Gastrocnemius medialis (tissue), 4 donors: ENCODE data around the gene NPEPL1.

Experiments
- POLR2A ChIP-seq, 2 donors: fragments of 450-650 bp; IDR thresholded peaks; one replicate each; pipeline ENCODE4 v1.6.1; 2017; ENCODE audit warnings: antibody characterized with exemption in 2 of 2, mild to moderate bottlenecking in 2 of 2, moderate library complexity in 2 of 2
- TF ChIP-seq, protein P1 (sequence below), 5 experiments: fragments of 450-650 bp in 3 of 5; fragments of 200-600 bp in 2 of 5; sonication (generic) in 2 of 5; IDR thresholded peaks in 4 of 5; conservative IDR thresholded peaks in 1 of 5; 1 replicate in 4 of 5; 2 replicates in 1 of 5; pipeline ENCODE4 v1.5.1; 2016 to 2019; ENCODE audit warnings: antibody characterized with exemption in 5 of 5, mild to moderate bottlenecking in 3 of 5, moderate library complexity in 3 of 5

- TF ChIP-seq, protein P1, sequence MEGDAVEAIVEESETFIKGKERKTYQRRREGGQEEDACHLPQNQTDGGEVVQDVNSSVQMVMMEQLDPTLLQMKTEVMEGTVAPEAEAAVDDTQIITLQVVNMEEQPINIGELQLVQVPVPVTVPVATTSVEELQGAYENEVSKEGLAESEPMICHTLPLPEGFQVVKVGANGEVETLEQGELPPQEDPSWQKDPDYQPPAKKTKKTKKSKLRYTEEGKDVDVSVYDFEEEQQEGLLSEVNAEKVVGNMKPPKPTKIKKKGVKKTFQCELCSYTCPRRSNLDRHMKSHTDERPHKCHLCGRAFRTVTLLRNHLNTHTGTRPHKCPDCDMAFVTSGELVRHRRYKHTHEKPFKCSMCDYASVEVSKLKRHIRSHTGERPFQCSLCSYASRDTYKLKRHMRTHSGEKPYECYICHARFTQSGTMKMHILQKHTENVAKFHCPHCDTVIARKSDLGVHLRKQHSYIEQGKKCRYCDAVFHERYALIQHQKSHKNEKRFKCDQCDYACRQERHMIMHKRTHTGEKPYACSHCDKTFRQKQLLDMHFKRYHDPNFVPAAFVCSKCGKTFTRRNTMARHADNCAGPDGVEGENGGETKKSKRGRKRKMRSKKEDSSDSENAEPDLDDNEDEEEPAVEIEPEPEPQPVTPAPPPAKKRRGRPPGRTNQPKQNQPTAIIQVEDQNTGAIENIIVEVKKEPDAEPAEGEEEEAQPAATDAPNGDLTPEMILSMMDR (IDR thresholded peaks at IDR 0.05 in 4 of 5, conservative IDR thresholded peaks at IDR 0.05 in 1 of 5), result no peak
- no peak for TF ChIP-seq POLR2A (IDR thresholded peaks at IDR 0.05)
These were observed 29.6 kb downstream of the NPEPL1 start for GRCh38 chr20:58721951-58722778.
